Stimulated activated CD8-positive, alpha-beta memory T cell treated with anti-CD3 and anti-CD28 coated beads, Interleukin-2, amount 100 ng/mL, for 48 hours (primary cell): ENCODE data around the gene PCDHGA5.
"Not testable (repeated sequence)": the region's sequence is repeated elsewhere in the genome, so short reads cannot be mapped to it uniquely, and the experiment has no call there.

Source experiments
- DNase-seq, 2 donors: peaks; one replicate each; pipeline ENCODE4 v3.0.0-alpha.2; 2020; ENCODE audit warnings: low read depth in 2 of 2

The PCDHGA5 gene

DNA sequence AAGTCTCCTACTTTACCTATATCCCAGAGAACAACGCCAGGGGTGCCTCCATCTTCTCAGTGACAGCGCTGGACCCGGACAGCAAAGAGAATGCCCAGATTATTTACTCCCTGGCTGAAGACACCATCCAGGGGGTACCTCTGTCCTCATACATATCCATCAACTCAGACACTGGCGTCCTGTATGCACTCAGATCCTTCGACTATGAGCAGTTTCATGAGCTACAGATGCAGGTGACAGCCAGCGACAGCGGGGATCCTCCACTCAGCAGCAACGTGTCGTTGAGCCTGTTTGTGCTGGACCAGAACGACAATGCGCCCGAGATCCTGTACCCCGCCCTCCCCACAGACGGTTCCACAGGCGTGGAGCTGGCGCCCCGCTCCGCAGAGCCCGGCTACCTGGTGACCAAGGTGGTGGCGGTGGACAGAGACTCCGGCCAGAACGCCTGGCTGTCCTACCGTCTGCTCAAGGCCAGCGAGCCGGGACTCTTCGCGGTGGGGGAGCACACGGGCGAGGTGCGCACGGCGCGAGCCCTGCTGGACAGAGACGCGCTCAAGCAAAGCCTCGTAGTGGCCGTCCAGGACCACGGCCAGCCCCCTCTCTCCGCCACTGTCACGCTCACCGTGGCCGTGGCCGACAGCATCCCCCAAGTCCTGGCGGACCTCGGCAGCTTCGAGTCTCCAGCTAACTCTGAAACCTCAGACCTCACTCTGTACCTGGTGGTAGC, 50.7 kb downstream of the PCDHGA5 start:
- not testable (repeated sequence) for DNase-seq

- DNase-seq, result not testable (repeated sequence)
Observed at GRCh38 chr5:141415275-141415618, 51.3 kb downstream of the PCDHGA5 start.
